Prostate gland (tissue), 2 donors: ENCODE results near the gene ALDH3A1. TPM values are rescaled to one million over a fixed set of nuclear protein-coding genes. Genes with fewer than 3 reads are reported as not detected.

Source experiments
- DNase-seq: peaks from one replicate; pipeline ENCODE4 v3.0.0-alpha.2; 2019; ENCODE audit warnings: low spot score
- H3K27ac ChIP-seq, 2 donors: fragments of 200-600 bp; sonication (generic); 2 replicates each; pipeline ENCODE4 v1.5.1; 2017 to 2019
- H3K27me3 ChIP-seq: fragments of 200-600 bp; sonication (generic); replicated peaks from 2 replicates; pipeline ENCODE4 v1.5.1; 2019; ENCODE audit not compliant: insufficient read depth
- H3K36me3 ChIP-seq, 2 donors: fragments of 200-600 bp; sonication (generic); 1 replicate in 1 of 2; 2 replicates in 1 of 2; pipeline versions ENCODE4 v1.5.1 to v1.8.1; 2017 to 2019
- H3K4me1 ChIP-seq: fragments of 200-600 bp; sonication (generic); replicated peaks from 2 replicates; pipeline ENCODE4 v1.5.1; 2019
- H3K4me3 ChIP-seq, 2 donors: fragments of 200-600 bp; sonication (generic); 2 replicates each; pipeline ENCODE4 v1.5.1; 2017 to 2019
- H3K9me3 ChIP-seq: fragments of 200-600 bp; sonication (generic); 2 replicates; pipeline ENCODE4 v1.5.1; 2017
- CTCF ChIP-seq, 4 experiments: fragments of 200-600 bp in 2 of 4; fragments of 450-650 bp in 2 of 4; sonication (generic) in 2 of 4; IDR thresholded peaks; 1 replicate in 3 of 4; 2 replicates in 1 of 4; pipeline ENCODE4 v1.5.1; 2016 to 2019; ENCODE audit warnings: antibody characterized with exemption in 4 of 4, mild to moderate bottlenecking in 2 of 4, moderate library complexity in 2 of 4
- POLR2A ChIP-seq: fragments of 450-650 bp; IDR thresholded peaks from one replicate; pipeline ENCODE4 v1.6.1; 2016; ENCODE audit warnings: antibody characterized with exemption, mild to moderate bottlenecking
- POLR2AphosphoS5 ChIP-seq: sonication (generic); formaldehyde crosslinking; IDR thresholded peaks from one replicate; pipeline ENCODE4 v1.6.1; 2017; ENCODE audit warnings: antibody characterized with exemption
- WGBS: methylation state at CpG from one replicate; pipeline ENCODE4 v1.1.5; 2018; 5-methylcytosine and 5-hydroxymethylcytosine counted together
- intact Hi-C: fragments of 100-400 bp; cut with DNase I; formaldehyde crosslinking; loops from one replicate; pipeline ENCODE4 v1.14.2; 2022
- total RNA-seq, 2 donors: library from RNA; depleted of rRNA; stranded (reverse); fragments of >200 nt; gene quantifications; one replicate each; pipeline ENCODE4 v1.1.0, GENCODE V29; 2016

The ALDH3A1 gene
- total RNA-seq, 2 donors from 2014 or later = 2.1 to 12.8 TPM

- Histone ChIP-seq H3K4me3 (no peak overlapping the region), H3K36me3 (no peaks in the 10 kb centered on the region), H3K4me1 (no peaks in the 10 kb centered on the region), H3K27me3 (no peaks in the 10 kb centered on the region), H3K27ac (no peak overlapping the region), H3K9me3 (no peaks in the 10 kb centered on the region)
- intact Hi-C loops = no loop called here
- WGBS = 70% methylated on average over 9 of the region's 9 CpGs
- DNase-seq = no peak
- TF ChIP-seq POLR2A (no peak), POLR2AphosphoS5 (no peak), CTCF (IDR thresholded peaks at IDR 0.05) (no peak)
Observed at GRCh38 chr17:19720631-19721426, 27.3 kb downstream of the ALDH3A1 start.

- no peak for DNase-seq
- TF ChIP-seq POLR2AphosphoS5 = no peak
- no peak for TF ChIP-seq CTCF (IDR thresholded peaks at IDR 0.05)
- no peak for TF ChIP-seq POLR2A
- H3K9me3 ChIP-seq = no peaks in the 10 kb centered on the region
- no peaks in the 10 kb centered on the region for H3K36me3 ChIP-seq
- H3K4me1 ChIP-seq = no peaks in the 10 kb centered on the region
- no peak overlapping the region for H3K4me3 ChIP-seq
- WGBS = 83% methylated on average over 5 of the region's 5 CpGs
- no peaks in the 10 kb centered on the region for H3K27me3 ChIP-seq
- intact Hi-C loops = no loop called here
- no peak overlapping the region for H3K27ac ChIP-seq
Observed at GRCh38 chr17:19720210-19720475, 28.0 kb downstream of the ALDH3A1 start.

- Histone ChIP-seq H3K9me3 (no peaks in the 10 kb centered on the region), H3K36me3 (no peaks in the 10 kb centered on the region)
Observed at GRCh38 chr17:19719355-19720209, 28.5 kb downstream of the ALDH3A1 start.

GRCh38 chr17:19718613-19719354 lies 29.3 kb downstream of the ALDH3A1 start:
- Histone ChIP-seq H3K36me3 (no peaks in the 10 kb centered on the region), H3K9me3 (no peaks in the 10 kb centered on the region), H3K4me1 (no peaks in the 10 kb centered on the region), H3K4me3 (no peak overlapping the region), H3K27ac (no peak overlapping the region), H3K27me3 (no peaks in the 10 kb centered on the region)
- TF ChIP-seq POLR2AphosphoS5 = no peak
- TF ChIP-seq CTCF (IDR thresholded peaks at IDR 0.05) = no peak
- intact Hi-C loops = no loop called here
- WGBS = 78% methylated on average over 18 of the region's 18 CpGs
- DNase-seq = no peak

More at GRCh38 chr17:19719355-19720209, 28.5 kb downstream of the ALDH3A1 start:
- no peak for DNase-seq
- H3K4me3 ChIP-seq = no peak overlapping the region
- no peaks in the 10 kb centered on the region for H3K4me1 ChIP-seq
- no peaks in the 10 kb centered on the region for H3K27me3 ChIP-seq
- no peak overlapping the region for H3K27ac ChIP-seq
- TF ChIP-seq POLR2AphosphoS5 (no peak), POLR2A (no peak)
- intact Hi-C loops = no loop called here
- 93% methylated on average over 23 of the region's 23 CpGs for WGBS

GRCh38 chr17:19718041-19718612 lies 30.0 kb downstream of the ALDH3A1 start:
- TF ChIP-seq CTCF (IDR thresholded peaks at IDR 0.05) (no peak), POLR2AphosphoS5 (no peak), POLR2A (no peak)
- Histone ChIP-seq H3K36me3 (no peaks in the 10 kb centered on the region), H3K4me3 (no peak overlapping the region), H3K27me3 (no peaks in the 10 kb centered on the region), H3K27ac (no peak overlapping the region), H3K9me3 (no peaks in the 10 kb centered on the region), H3K4me1 (no peaks in the 10 kb centered on the region)
- 87% methylated on average over 12 of the region's 12 CpGs for WGBS
- DNase-seq = no peak
- intact Hi-C loops = no loop called here
